ENCODE results near the gene DPP10.

DPP10 gene

DNA sequence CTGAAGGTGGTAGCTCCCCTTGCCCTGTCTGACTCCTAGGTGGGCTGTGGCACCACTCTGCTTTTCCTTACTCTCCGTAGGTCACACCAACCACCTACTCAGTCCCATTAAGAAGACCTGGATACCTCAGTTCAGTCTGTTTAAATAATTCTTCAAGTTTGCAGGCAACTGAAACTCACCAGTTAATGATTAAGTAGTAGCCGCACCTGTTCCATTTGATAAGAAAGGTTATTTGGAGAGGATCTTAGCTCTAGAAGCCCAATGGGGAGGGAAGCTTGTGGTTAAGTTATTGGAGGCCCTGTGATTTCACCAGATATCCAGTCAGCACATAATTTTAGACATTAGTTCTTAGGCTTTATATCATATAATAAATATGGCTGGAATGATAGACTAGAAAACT is 1193.0 kb downstream of the DPP10 start:
- DNase-seq (ENCODE audit: low spot score) (no peak), FAIRE-seq (no peak)

DNA sequence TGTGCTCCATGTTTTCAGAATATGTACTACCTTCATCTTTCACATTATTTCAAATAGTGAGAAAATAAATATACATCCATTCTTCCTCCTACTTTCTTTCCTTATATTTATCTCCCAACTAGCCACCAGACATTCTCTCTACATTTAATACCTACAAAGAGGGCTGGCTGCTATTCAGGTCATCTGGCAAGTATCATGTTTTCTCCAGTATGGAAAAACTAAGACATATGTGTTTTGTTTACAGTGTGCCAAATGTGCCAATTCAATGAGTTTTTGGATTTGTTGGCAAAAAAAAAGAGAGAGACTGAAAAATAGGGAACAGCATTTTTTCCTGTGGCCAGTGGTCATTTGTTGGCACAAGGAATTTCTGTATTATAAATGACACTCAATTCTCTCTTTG is 1207.3 kb downstream of the DPP10 start:
- no peak for FAIRE-seq
- no peak for DNase-seq (ENCODE audit: low spot score)

DNA sequence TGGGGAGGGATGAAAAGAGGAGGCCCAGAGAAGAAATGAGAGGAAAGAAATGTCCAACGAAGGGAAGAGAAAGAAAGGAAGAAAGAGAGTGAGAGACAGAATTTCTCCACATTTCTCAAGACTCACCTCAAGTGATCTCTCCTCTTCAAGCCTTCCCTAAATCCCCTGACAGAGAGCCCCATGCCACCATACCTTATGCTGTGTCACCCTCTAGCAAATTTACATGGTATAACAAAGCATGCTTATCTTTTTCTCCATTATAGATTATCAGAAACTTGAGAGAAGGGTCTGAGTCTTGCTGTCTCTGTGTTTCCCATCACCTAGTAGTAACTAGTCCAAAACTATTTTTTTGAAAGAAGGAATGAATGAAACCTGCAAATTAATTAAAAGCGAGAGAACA is 1208.4 kb downstream of the DPP10 start:
- no peak for DNase-seq (ENCODE audit: low spot score)
- FAIRE-seq = no peak

DNA sequence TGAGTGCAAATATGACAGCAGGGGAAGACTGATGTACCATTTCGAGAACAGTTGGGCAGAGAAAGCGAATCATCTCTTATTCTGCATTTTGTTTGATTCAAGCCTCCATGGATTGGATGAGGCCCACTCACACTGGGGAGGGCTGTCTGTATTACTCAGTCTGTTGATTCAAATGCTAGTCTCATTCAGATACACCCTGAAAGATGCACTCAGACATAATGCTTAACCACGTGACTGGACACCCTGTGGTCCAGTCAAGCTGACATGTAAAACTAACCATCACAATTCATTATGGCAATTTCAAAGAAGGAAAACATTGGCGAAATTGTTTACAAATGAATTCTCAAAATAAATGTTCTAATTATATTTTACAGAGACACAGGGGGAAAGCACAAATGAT is 1210.2 kb downstream of the DPP10 start:
- FAIRE-seq = peak; percentile 55
- DNase-seq (ENCODE audit: low spot score) = no peak

DNA sequence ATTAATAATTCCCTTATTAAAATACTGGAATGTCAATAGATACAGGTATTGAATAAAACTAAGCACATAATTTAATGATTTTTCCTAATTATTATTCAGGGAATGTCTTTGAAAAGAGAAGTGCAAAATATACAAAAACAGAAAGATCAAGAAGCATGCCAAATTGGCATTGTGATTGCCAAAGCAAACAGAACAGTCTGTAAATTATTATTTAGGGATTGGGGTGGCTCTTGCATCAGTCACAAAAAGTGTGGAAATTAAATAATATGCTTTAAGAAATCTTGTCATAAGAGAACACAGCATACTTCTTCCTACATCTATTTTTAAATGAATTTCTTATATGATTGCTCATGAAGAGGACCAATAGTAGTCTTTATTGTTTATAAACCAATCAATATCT is 1211.9 kb downstream of the DPP10 start:
- no peak for DNase-seq (ENCODE audit: low spot score)

DNA sequence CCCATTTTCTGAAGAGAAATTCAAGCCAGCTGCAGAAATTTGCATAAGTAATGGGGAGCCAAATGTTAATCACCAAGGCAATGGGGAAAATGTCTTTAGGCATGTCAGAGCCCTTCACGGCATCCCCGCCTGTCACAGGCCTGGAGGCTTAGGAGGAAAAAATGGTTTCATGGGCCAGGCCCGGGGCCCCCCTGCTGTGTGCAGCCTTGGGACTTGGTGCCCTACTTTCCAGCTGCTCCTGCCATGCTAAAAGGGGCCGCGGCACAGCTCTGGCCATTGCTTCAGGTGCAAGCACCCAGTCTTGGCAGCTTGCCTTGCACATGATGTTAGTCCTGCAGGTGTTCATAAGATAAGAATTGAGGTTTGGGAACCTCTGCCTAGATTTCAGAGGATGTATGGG is 1235.7 kb downstream of the DPP10 start:
- DNase-seq (ENCODE audit: low spot score) (no peak), FAIRE-seq (no peak)

More for the DNA sequence above, 1211.9 kb downstream of the DPP10 start:
- no peak for FAIRE-seq

DNA sequence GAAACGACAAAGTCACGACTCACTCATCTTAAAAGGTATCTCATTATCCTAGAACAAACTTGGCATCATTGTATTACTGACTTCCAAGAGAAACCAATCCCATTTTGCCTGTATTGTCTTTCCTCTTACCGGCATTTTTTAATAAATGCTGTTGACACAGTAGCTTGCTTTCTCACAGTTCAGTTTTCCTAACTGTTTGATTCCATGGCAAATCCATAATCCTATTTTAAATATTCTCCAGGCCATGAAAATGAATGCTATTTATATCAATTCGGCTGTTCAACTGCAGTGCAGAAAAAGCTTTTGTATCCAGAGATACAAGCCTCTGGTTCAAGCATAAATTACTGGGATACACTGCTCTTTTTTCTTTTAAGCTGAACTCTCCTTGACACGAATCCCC is 1241.9 kb downstream of the DPP10 start:
- no peak for DNase-seq (ENCODE audit: low spot score)
- no peak for FAIRE-seq

DNA sequence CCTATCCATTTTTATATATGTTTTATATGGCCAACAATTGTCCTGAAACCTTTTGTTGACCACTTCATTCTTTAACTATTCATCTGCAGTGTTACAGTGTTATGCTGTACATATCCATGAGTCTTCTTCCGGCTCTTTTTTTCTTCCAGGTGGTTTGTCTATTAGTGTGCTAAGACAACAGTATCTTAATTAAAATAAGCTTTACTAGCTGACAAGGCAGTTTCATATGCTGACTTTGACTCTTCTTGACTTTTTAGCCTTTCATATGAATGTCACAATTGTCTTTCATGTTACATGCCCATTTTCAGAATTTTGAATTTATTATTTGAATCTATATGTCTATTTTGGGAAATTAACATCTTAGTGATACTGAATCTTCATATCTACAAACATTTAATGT is 1249.0 kb downstream of the DPP10 start:
- FAIRE-seq = no peak

DNA sequence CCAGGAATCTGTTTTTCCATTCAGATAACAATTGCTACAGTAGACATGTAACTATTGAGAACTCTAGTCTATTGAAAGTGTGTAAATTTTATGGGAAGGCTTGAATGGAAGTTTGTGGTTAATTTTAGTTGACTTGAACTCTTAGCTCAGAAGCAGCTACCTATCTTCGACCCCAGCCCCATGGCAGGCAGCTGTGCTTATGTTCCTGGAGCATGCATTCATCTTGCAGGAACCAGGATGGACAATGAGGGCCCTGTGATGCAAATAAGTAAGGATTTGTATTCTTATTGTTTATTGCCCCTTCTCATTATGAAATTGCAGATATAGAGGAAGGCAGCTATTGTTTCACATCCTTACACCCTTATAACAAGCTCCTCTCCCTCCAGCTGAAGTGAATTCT is 1252.2 kb downstream of the DPP10 start:
- FAIRE-seq (no peak), DNase-seq (ENCODE audit: low spot score) (no peak)

More for the DNA sequence above, 1249.0 kb downstream of the DPP10 start:
- no peak for DNase-seq (ENCODE audit: low spot score)

DNA sequence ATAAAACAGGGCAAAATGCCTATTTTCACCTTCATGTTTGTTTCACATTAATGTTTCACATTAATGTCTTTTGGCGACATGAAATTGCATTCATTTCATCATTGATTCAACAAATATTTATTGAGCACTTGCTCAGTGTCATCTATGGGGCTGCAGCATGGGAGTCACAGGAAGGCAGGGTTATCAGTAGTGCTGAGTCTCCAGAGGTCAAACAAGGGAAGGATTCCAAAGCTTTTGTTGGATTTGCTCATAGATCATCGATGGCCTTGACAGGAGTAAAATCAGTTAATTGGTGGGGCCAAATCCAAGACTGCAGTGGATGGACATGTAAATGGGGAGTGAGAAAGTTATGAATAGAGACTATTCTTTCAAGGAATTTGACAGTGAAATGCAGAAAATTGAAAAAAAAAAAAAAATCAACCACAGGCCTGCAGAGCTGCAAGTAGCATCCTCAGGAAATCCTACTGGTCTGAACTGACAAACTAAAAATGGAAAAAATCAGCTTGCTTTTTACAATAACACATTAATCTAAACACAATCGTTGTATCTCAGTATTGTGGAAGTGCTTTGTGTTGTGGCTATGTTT is 1290.8 kb downstream of the DPP10 start:
- DNase-seq (ENCODE audit: low spot score) (no peak), FAIRE-seq (no peak)

DNA sequence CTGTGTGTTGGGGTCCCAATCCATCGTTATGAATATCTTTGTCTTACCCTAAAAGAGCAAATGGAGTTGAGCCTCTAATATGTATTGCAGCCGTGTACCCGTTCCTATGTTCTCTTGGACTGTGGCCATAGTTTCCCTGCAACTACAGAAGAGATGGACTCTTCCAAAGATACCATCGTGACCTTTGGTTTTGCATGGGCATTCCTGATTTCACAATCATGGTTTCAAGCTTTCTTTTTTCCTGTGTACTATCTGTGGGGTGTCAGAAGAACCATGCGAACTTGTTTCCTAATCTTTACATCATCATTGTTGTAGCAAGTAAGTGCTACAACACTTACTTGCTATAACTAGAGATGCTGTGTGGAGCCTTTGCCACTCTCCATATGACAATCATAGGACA is 1295.7 kb downstream of the DPP10 start:
- FAIRE-seq (no peak), DNase-seq (ENCODE audit: low spot score) (no peak)

DNA sequence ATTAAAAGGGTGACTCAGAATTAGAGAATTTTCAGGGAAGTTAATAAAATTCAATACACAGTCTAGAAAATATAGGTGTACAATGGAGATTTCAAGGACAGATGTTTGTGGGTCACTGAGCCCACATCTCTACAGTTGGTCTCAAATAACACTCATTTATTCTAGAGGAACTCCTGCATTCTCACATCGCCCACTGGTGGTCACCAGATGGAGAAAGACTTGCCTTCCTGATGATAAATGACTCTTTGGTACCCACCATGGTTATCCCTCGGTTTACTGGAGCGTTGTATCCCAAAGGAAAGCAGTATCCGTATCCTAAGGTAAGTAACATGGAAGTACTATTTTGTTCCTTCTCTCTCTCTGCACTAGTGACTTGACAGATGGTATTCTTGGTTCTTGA is 1297.1 kb downstream of the DPP10 start:
- FAIRE-seq = no peak
- DNase-seq (ENCODE audit: low spot score) = no peak

DNA sequence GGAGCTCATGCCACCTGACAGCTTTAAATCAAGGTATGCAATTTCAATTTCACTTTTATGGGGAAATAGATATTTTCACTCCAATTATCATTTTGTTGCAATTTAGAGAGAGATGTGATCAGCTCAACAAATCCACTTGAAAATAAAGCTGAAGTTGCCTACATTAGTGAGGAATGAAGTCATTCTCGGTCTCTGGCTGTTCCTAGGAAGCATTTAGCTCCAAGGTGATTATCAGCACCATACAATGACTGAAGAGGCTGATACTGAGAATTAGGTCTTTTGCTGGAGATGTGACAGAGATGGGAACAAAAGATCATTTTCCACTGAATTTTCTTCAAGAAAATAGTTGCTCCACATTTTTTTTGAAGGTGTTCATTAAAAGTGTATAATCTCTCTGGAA is 1303.7 kb downstream of the DPP10 start:
- no peak for FAIRE-seq
- DNase-seq (ENCODE audit: low spot score) = no peak

DNA sequence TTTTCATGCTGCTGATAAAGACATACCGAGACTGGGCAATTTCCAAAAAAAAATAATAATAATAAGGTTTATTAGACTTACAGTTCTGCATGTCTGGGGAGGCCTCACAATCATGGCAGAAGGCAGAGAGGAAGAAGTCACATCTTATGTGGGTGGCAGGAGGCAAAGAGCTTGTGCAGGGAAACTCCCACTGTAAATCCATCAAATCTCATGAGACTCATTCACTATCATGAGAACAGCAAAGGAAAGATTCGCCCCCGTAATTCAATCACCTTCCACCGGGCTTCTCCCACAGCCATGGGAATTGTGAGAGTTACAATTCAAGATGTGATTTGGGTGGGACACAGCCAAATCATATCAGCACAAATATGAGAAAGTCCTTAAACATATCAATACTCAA is 1314.8 kb downstream of the DPP10 start:
- no peak for FAIRE-seq
- DNase-seq (ENCODE audit: low spot score) = no peak

DNA sequence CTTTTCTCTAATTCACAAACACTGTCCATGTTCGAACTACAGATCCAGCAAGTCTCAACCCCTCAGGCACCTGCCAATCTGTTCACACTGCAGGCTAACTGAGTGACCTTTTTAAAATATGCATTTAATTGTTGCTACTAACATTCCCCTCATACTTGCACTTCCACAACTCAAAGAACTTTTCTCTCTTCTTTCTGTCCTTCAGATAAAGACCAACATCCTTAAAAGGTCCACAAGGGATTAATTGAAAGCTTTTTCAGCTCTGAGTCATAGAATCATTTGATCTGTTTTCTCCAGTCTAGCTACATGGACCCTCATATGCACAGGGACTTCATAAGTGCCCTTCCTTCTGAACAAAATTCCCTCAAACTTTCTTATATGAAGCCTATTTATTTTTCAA is 1321.2 kb downstream of the DPP10 start:
- no peak for FAIRE-seq

DNA sequence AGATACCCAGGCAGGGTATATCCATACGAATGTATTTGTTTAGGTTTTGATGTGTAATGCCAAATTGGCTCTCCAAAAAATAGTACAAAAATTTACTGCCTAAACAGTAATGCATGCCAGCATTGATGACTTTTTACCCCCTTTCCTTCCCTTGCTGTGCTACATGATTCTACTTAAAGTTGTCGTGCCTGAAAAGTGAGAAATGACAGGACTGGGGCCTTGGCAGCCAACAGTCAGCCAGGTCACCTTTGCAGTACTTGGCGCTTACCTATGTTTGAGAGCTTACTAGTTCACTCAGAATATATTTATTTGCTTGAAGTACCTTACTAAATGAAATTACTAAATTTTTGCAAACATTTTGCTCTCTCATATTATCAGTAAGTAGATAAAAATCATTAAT is 1329.1 kb downstream of the DPP10 start:
- no peak for FAIRE-seq
- DNase-seq (ENCODE audit: low spot score) = no peak

More for the DNA sequence above, 1321.2 kb downstream of the DPP10 start:
- no peak for DNase-seq (ENCODE audit: low spot score)

DNA sequence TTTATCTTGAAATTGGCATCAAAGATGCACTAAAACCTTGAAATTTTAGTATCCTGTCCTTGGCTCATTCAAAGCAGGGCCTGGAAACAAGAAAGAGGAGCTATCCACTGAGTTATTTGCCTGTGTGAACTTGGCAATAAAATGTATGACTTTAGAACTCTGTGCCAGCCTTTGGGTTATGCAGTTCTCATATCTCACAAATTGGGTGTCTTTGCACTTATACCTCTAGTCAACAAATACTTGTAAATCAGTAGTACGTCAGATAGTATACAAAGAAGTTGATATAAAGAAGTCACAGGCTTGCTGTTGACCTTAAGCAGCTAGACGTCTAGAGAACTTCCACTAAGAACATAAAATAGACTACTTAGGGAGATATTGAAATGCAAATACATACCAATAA is 1331.9 kb downstream of the DPP10 start:
- no peak for DNase-seq (ENCODE audit: low spot score)
- FAIRE-seq = no peak

DNA sequence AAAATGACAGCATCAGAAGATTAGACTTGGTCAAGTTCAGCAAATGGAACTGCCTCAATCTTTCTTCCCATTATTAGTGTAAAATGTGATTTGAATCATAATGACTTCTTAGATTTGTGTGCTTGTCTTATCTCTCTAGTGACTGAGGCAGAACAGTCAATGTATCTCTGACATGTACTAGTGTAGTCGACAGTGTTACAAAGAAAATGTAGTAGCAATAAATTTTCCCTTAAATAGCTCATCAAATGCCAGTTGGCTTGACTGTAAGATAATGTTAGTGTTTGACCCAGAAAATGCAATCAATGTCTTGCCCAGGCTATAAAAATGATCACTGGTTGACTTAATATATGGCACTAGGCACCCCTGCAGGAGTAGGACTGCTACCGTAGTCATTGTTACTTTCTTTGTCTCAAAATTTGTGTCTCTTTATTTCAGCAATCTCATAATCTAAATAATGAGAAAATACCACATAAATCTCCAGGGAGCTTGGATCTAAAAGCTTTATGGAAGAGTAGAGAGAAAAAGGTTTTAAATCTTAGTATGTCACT is 1336.7 kb downstream of the DPP10 start:
- no peak for DNase-seq (ENCODE audit: low spot score)
- no peak for FAIRE-seq

DNA sequence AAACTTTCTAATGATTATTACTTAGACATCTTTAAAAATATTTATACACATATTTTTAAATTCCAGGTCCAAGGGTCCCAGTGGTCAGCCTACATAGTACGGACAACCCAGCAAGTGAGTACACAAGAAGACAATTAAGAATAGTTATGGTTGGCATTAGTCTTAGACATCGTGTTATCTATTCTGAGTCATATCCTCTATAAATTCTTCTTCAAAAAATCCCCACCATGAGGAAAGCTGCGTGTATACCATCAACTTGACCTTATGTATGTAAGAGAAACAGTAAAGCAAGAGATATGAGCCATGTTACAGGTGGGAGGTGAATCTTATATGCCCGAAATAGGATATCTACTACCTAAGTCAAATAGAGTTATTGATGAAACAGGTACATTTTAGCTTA is 1339.8 kb downstream of the DPP10 start:
- DNase-seq (ENCODE audit: low spot score) = no peak
- FAIRE-seq = no peak

DNA sequence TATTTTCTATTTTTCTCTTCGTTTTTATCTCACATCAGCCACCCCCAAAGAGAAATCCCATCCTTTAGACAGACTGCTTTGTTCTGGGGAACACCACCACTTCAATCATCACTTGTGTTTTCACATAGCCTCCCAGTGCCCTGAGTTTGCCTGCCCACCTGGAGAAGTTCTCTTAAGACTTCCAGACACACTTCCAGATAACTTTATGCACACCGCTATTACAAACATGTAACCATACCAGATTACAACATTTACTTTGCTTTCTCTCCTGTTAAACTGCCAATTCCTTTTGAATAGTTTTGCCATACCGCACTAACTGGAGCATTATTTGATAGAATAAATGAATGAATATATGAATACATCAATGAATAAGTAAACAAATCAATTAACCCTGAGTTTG is 1353.6 kb downstream of the DPP10 start:
- FAIRE-seq (no peak), DNase-seq (ENCODE audit: low spot score) (no peak)

DNA sequence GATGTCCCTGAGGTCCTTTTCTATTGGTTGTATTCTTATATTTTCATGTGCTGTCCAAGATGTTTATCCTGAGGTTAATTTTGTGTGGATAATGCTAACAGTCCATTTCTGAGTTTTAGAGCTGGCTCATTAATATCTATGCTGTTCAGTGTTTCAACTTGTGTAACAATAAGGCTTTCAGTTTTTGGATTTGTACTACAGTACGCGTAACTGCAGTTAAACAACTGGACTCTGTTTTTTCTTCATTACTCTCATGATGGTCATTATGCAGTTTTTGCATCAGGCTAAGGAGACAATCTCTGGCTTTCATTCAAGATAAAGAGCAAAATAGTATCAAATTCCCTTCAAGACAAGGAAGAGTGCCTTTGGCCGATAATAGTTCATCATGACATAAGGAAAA is 1364.8 kb downstream of the DPP10 start:
- FAIRE-seq = no peak
- DNase-seq (ENCODE audit: low spot score) = no peak

DNA sequence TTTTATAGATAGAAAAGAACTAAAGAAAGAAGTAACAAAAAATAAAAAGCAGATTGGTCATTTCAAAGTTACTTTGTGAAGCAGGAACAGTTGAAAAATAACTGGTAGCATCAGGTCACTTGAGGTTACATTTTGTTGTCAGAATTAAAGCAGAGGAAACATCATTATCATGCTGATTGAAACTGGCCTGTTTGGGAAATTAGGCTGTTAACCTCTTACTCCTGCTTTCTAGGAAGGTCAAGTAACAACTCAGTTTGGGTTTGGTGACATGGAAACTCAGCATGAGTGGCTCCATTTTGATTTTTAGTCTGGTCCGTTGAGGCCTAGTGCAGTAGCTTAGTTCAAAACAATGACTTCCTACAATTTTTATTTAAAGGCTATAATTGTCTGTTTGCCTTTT is 1383.5 kb downstream of the DPP10 start:
- FAIRE-seq = no peak
- no peak for DNase-seq (ENCODE audit: low spot score)

DNA sequence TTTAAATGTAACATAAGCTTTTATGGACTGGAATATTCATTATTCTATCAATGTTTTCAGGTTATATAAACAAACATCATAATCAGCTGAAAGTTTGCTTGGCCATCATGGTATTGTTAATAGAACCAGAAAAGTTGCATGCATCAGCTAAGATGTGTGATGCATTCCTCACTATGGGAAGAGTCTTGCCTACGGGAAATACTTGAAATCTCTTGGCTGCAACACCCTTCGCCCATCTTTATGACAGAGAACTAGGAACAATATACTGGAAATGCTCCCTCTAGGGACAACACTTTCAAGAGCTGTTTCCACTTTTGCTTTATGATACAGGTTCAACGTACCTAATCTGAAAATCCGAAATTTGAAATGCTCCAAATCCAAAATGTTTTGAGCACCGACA is 1390.8 kb downstream of the DPP10 start:
- no peak for FAIRE-seq
- DNase-seq (ENCODE audit: low spot score) = no peak

DNA sequence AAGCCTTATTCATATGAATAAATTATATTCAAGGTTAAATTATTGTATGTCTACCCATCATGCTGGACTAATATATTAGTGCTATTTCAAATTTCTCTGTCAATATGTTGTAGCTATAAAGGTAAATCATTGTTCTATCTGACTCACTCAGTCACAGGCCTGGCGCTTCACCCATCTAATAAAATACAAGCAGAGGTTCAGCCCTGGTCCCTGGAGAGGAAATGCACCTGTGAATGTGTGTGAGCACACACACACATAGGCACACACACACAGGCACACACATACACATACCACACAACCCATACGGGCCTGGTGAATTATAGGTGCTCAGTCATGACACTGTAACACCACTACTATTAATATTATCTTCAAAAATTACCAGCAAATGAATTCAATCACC is 1396.1 kb downstream of the DPP10 start:
- FAIRE-seq (no peak), DNase-seq (ENCODE audit: low spot score) (no peak)
